GM19395 (cell line): Measurements from ENCODE around the gene PMPCA.

Experiments
- ATAC-seq: cut with Tn5 transposase; IDR thresholded peaks from one replicate; pipeline ENCODE4 v1.9.1; 2021; ENCODE audit warnings: mild to moderate bottlenecking, moderate library complexity; ENCODE audit not compliant: unreplicated experiment

PMPCA gene

GRCh38 chr9:136433043-136433715 is 22.7 kb downstream of the PMPCA start:
- no peak for ATAC-seq

DNA sequence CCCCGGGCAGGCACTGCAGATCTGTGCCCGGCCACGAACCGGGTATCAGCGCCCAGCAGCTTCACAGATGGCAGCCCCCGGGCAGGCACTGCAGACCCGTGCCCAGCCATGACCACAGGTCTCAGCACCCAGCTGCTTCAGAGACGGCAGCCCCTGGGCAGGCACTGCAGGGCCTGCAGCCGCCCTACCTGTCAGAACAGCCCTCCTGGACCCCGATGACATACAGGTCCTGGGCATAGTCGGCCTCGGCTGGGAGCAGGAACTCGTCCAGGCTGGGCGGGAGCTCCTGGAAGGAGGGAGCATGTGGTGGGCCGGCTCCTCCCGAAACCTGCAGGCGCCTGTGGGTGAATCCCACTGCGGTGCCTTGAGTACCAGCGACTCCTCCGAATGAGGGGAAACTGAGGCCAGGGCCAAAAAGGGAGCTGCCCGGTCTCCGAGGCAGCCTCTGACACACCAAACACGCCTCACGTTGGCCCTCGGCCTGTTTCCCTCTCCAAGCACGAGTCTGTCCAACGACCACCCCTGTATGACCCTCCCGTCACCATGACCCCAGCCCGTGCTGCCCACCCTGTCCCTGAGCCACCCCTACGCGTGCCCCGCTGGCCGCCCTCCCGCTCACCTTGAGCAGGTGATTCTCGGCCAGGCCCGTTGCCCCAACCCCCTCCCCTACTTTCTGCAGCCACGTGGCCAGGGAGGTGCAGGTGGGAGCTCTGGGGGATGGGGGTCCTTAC is 23.6 kb downstream of the PMPCA start:
- ATAC-seq, result no peak

DNA sequence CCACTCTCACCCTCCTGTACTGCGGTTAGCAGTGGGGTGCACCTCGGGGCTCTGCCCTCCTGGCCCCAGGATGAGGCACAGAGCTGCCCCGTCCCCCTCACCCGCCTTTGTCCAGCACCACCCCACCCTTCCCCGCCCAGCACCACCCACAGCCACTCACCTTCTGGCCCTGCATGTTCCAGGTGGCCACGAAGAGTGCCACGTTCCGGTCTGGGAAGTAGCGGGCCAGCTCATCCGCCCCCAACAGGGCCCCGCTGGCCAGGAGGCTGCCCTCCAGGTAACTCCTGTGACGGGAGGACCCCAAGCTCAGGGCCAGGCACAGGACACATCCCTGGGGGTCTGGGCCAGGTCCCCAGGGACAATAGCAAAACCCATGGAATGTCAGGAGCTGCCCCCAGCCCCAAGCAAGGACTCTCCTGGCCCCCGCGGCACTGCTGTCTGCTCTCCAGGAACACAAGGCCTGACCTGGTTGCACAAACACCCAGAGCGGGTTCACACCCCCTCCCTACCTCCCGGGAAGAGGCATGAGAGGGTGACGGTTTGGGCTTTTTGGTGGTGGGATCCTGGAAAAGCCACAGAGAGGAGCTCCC is 24.2 kb downstream of the PMPCA start:
- no peak for ATAC-seq

DNA sequence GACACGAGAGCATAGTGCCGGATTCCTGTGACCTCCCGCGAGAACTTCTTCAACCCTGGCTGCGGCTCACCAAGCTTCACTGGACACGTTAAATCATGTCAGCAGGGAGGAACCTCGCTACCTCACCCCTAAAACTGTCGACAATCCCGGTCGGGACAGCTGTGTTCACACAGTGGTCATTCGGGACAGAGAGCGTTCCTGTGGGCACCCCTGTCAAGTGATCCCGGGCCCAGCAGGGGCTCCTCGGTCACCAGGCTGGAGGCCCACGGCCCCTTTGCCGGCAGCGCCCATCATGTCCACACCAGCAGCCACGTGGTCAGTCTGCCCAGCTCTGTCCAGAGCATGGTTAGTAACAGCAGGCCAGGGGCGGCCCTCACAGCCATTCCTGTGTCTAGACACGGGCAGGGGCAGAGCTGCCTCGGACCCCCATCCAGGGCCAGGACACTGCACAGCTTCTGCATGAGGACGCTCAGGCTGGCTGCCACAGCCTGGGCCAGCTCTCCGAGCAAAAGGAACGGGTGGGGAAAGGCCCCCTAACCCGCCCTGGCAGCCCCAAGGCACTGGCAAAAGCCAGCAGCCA is 25.7 kb downstream of the PMPCA start:
- ATAC-seq, result no peak

GRCh38 chr9:136437430-136437829 is 27.0 kb downstream of the PMPCA start:
- ATAC-seq, result no peak

GRCh38 chr9:136437839-136438547 is 27.5 kb downstream of the PMPCA start:
- no peak for ATAC-seq

DNA sequence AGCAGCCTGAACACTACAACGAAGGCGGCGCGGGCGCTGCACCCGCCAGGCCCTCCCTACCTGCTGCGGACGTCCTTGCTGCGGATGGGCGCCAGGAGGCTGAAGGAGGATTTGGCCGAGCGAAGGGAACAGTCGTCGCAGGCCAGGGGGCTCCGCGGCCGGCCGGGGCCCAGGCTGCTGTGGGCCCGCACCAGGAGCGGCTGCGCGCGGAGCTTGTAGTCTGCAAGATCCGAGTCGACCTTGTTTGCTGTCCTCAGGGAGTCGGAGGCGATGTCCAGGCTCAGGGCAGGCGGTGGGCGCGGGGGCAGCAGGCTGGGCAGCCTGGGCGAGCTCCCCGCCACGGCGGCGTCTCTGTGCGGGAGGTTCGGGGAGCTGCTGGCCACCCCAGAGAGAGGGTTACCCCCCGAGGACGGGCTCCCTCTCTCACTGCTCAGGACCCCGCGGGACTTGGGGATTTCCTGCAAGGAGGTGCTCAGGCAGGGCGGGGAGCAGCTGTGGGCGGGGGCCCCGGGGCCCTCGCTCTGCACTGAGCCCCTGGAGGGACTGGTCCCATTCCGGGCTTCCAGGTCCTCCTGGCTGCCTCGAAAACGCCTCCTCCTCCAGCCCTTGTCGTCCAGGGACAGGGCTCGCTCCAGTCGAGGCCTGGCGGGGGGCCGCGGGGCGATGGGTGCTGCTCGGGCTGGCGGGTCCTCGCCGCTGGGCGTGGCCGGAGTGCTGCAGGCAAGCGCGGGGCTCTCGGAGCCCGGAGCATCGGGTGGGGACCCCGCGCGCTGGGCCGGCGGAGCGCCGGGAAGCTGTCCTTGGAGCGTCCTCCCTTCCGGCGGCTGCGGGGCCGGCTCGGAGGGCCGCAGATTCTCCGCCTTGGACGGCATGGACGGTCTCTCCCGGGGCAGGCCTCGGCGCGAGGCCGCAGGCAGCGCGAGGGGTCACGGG is 28.4 kb downstream of the PMPCA start:
- ATAC-seq, result peak; percentile 52

DNA sequence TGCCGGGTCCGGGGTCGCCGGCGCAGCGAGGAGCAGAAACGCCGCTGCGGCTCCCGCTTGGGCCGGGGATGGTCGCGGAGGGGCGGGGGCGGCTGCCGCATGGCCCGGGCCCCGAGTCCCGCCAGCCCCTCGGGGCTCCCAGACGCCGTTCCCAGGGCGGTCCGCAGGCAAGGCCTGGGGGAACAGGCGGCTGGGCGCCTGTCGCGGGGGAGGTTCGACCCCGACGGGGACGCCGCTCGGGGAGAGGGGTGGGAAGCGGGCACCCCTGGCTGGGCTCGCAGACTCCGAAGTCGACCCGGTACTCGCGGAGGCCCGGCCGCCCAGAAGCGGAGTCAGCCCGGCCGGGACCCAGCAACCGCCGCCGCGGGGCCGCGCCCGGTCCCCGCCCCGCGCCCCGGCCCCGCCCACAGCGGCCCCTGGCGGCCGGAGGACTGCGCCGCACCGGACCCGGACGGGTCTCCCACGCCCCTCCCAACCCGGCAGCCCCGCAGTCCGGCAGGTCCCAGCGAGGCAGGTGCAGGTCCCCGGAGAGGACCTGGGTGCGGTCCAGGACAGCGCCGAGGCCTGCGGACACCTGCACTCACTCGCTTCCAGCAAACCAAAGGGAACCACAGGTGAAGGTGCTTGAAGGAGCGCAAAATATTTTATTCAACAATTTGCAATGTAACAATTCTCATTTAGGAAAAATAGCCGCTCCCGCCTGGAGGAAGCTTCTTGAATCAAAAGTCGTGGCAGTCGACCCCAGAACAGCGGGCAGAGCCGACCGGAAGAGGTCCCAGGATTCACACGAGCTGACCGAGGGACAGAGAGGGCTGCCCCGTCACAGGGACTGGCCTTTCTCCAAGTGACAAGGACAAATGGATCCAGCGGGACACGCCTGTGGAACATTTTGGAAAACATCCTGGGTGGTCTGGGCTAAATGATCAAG is 29.3 kb downstream of the PMPCA start, which contains the start of gene INPP5E:
Gene INPP5E, minus strand, starts transcription at position 365 of the 928 bp plus-strand sequence. CDS start 426 bp downstream, outside the sequence.
- ATAC-seq, result peak; percentile 78

DNA sequence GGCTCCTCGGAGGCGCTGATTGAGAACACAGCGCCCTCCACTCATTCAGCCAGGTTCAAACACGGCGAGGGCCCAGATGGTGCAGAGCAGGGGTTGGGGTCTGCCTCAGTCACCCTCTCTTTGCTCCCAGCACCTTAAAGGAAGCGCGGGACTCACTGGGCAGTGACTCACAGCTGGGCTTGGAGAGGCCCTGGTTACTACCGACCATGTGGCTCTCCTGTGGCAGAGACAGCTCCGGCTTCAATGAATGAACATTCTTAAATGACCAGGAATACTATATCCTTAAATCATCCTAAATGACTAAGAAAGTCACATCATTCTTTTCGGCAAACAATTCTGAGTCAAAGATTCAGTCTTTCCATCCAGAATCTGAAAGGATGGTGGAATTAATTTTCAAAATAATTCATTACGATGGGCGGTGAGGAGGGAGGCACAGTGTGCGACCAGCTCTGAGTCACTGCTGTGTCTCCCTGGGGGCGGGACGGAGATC is 30.8 kb downstream of the PMPCA start:
- ATAC-seq, result no peak

- no peak for ATAC-seq
Measured at GRCh38 chr9:136441681-136442245, 31.3 kb downstream of the PMPCA start.

- ATAC-seq, result no peak
Measured at GRCh38 chr9:136442265-136442664, 31.8 kb downstream of the PMPCA start.

DNA sequence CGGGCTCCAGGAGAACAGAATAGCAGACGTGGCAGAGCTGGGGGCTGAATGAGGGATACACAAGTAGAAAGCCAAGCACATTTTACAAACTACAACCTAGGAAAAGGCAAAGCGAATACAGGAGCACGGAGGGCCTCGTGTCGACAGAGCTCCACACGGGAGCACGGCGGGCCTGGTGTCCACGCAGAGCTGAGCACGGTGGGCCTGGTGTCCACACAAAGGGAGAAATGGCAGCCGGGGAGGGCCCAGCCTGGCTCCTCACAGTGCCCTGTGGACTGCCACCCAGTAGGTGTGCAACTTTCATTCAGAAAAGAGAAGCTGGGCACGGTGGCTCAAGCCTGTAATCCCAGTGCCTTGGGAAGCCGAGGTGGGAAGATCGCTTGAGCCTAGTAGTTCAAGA is 32.6 kb downstream of the PMPCA start:
- no peak for ATAC-seq

DNA sequence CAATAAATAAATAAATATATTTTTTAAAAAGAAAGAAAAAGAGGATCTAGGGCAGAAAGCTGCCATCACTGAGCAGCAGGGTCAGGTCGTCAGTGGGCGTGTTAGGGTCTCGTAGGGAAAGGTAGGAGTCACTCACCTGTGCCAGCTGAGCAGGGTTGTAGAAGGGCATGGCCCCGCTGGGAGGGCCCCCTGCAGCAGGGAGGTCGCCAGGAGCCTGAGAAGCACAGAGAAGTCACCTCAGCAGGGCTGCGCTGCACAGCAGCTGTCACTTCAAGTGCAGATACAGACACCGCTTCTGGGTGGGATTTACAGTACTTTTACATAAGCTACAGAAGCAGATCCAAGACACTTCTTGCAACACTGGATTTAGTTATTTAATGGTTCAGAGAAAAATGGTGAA is 33.2 kb downstream of the PMPCA start:
- no peak for ATAC-seq

GRCh38 chr9:136444102-136444501 is 33.6 kb downstream of the PMPCA start:
- no peak for ATAC-seq

- no peak for ATAC-seq
Measured at GRCh38 chr9:136445799-136446198, 35.3 kb downstream of the PMPCA start.

DNA sequence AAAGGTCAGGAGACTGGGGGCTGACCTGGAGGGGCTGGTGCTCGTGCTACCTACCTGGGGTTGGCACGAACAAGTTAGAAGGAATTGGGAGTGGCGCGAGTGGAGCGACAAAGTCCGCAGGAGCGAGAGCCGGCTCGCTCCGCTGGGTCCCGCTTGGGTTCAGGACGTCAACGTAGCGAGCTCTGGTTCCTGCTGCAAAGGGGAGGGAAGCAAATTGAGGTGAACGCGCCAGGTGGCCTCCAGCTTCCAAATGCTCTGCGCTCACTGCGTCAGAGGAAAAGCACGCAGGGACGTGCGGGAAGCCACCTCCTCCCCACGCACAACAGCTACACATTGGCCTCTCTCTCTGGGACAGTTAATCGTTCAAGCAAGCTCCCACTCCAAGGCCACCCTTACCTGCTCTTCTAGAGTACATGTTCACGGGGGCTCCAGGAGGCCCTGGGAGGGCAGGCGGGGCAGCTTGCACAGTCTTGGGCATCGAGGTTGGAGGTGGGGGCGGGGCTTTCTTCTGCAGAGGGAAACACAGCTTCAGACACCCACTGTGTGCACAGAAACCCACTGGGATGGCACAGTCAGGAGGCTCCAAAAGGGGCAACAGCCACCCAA is 36.8 kb downstream of the PMPCA start:
- ATAC-seq, result no peak

GRCh38 chr9:136448655-136449054 is 38.2 kb downstream of the PMPCA start:
- no peak for ATAC-seq
